Measurements from ENCODE around the gene ARHGEF4. TPM values are rescaled to one million over a fixed set of nuclear protein-coding genes. Genes with fewer than 3 reads are reported as not detected.

ARHGEF4 gene
- total RNA-seq, 1 experiment from 2014 or later, result 12.6 TPM

DNA sequence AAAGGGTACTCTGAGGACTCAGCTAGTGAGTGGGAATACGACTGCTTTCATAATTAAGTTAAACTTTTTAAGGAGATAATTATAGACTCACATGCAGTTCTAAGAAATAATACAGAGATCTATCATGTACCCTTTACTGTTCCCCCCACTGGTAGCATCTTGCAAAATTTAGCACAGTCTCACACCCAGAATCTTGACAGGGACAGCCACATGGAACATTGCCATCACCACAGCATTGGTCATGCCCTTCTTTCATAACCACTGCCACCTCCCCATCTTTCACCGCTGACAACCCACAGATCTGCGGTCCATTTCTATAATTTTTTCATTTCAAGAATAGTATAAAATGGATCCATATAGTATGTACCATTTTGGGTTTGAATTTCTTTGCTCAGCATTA is 37.8 kb downstream of the ARHGEF4 start:
- Histone ChIP-seq H3K14ac (ENCODE audit: insufficient read depth, low read length) (no peak overlapping the region), H3K27ac (ENCODE audit: insufficient read length, low read depth, low read length) (no peak overlapping the region), H4K91ac (ENCODE audit: insufficient read length, low read depth, low read length) (no peak overlapping the region), H3K27me3 (ENCODE audit: insufficient read depth, low read length) (no peaks in the 10 kb centered on the region), H2AK5ac (ENCODE audit: insufficient read length, low read length) (no peak overlapping the region), H2BK120ac (ENCODE audit: low read depth, low read length, poor library complexity, severe bottlenecking) (no peak overlapping the region), H2BK5ac (ENCODE audit: insufficient read length, low read length) (no peak overlapping the region), H3K4me2 (ENCODE audit: insufficient read depth, insufficient read length, low read length) (no peak overlapping the region), H3K79me2 (ENCODE audit: insufficient read depth, low read length) (no peaks in the 10 kb centered on the region), H2BK15ac (ENCODE audit: low read depth, low read length) (no peak overlapping the region), H3K4ac (ENCODE audit: low read depth, low read length) (no peak overlapping the region), H3T11ph (ENCODE audit: low read length) (no peak overlapping the region), H3K79me1 (ENCODE audit: insufficient read depth, low read depth, low read length, poor library complexity, severe bottlenecking) (no peaks in the 10 kb centered on the region), H2AFZ (ENCODE audit: low read length) (no peak overlapping the region), H2BK12ac (ENCODE audit: insufficient read length, low read depth, low read length) (no peak overlapping the region), H4K8ac (replicated peaks; ENCODE audit: insufficient read length, low read depth, low read length) (no peak overlapping the region), H3K9ac (ENCODE audit: extremely low read depth, insufficient read length, low read length) (no peak overlapping the region), H3K4me1 (ENCODE audit: insufficient read depth, low read length) (no peaks in the 10 kb centered on the region), H3K56ac (ENCODE audit: insufficient read length, low read depth, low read length) (no peak overlapping the region), H3K18ac (ENCODE audit: insufficient read length, low read depth, low read length) (no peak overlapping the region), H4K5ac (ENCODE audit: insufficient read length, low read depth, low read length) (no peak overlapping the region), H2BK20ac (ENCODE audit: low read depth, low read length, poor library complexity, severe bottlenecking) (no peak overlapping the region), H4K20me1 (ENCODE audit: control insufficient read depth, insufficient read depth, insufficient read length) (no peaks in the 10 kb centered on the region), H3K9me3 (ENCODE audit: control insufficient read depth, low read depth, low read length) (no peaks in the 10 kb centered on the region), H3K23me2 (ENCODE audit: insufficient read length, low read depth, low read length, poor library complexity, severe bottlenecking) (no peaks in the 10 kb centered on the region), H3K23ac (ENCODE audit: insufficient read length, low read depth, low read length) (no peak overlapping the region)
- H3K9me3 Mint-ChIP-seq, result peaks cover 6 to 7% of the 10 kb centered on the region in 2 experiments; a peak in 4 of 5 replicates
- no CpG with 5 or more reads among the region's 3 CpGs for WGBS (ENCODE audit: extremely low coverage, insufficient read length, low lambda C conversion rate)
- no peaks in the 10 kb centered on the region for H3K27me3 Mint-ChIP-seq (ENCODE audit: low read depth)
- H3K4me3 Mint-ChIP-seq, result no peak overlapping the region
- no peak overlapping the region for H3K27ac Mint-ChIP-seq
- TF ChIP-seq, protein P1, sequence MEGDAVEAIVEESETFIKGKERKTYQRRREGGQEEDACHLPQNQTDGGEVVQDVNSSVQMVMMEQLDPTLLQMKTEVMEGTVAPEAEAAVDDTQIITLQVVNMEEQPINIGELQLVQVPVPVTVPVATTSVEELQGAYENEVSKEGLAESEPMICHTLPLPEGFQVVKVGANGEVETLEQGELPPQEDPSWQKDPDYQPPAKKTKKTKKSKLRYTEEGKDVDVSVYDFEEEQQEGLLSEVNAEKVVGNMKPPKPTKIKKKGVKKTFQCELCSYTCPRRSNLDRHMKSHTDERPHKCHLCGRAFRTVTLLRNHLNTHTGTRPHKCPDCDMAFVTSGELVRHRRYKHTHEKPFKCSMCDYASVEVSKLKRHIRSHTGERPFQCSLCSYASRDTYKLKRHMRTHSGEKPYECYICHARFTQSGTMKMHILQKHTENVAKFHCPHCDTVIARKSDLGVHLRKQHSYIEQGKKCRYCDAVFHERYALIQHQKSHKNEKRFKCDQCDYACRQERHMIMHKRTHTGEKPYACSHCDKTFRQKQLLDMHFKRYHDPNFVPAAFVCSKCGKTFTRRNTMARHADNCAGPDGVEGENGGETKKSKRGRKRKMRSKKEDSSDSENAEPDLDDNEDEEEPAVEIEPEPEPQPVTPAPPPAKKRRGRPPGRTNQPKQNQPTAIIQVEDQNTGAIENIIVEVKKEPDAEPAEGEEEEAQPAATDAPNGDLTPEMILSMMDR (conservative IDR thresholded peaks at IDR 0.05), result no peak
- DNase-seq, result no peak
- H3K36me3 Mint-ChIP-seq (ENCODE audit: insufficient read depth in 1 of 3, low read depth in 3 of 3), result peaks cover 0 to 13% (median 6%) of the 10 kb centered on the region in 3 experiments; a peak in 5 of 7 replicates
- H3K4me1 Mint-ChIP-seq, result peaks cover 18 to 29% of the 10 kb centered on the region in 2 experiments
